CD4-positive, alpha-beta T cell treated with Interferon alpha-2 for 1 hour (primary cell): ENCODE measurements around the gene CD58.

Experiments used
- DNase-seq, 2 donors: peaks; one replicate each; pipeline ENCODE4 v3.0.0-alpha.2; 2020 to 2022

Gene CD58

GRCh38 chr1:116537898-116538297 is 32.9 kb downstream of the CD58 start:
- DNase-seq = no peak

- DNase-seq = peak in 1 of 2 donors; percentile 57
These were observed 33.6 kb downstream of the CD58 start for GRCh38 chr1:116537040-116537831.

GRCh38 chr1:116534014-116534739 is 36.6 kb downstream of the CD58 start:
- DNase-seq = no peak

- no peak for DNase-seq
These were observed 37.4 kb downstream of the CD58 start for GRCh38 chr1:116533429-116533820.

GRCh38 chr1:116532671-116533428 is 38.0 kb downstream of the CD58 start:
- no peak for DNase-seq

- DNase-seq = no peak
These were observed 38.9 kb downstream of the CD58 start for GRCh38 chr1:116531917-116532316.

- DNase-seq = no peak
These were observed 41.1 kb downstream of the CD58 start for GRCh38 chr1:116529681-116530080.

GRCh38 chr1:116529199-116529631 is 41.6 kb downstream of the CD58 start:
- DNase-seq = no peak

GRCh38 chr1:116528329-116529083 is 42.3 kb downstream of the CD58 start:
- DNase-seq = no peak

GRCh38 chr1:116525440-116525839 is 45.4 kb downstream of the CD58 start:
- no peak for DNase-seq

- no peak for DNase-seq
These were observed 49.6 kb downstream of the CD58 start for GRCh38 chr1:116521186-116521585.

- DNase-seq = no peak
These were observed 52.4 kb downstream of the CD58 start for GRCh38 chr1:116518400-116518799.

GRCh38 chr1:116516631-116517030 is 54.2 kb downstream of the CD58 start:
- no peak for DNase-seq

GRCh38 chr1:116515702-116516101 is 55.1 kb downstream of the CD58 start:
- DNase-seq = peak; percentile 48 to 64

- peak; percentile 80 to 83 for DNase-seq
These were observed 55.9 kb downstream of the CD58 start for GRCh38 chr1:116514708-116515525.

- no peak for DNase-seq
These were observed 56.9 kb downstream of the CD58 start for GRCh38 chr1:116513956-116514355.

GRCh38 chr1:116511459-116512019 is 59.3 kb downstream of the CD58 start:
- DNase-seq = no peak

GRCh38 chr1:116510361-116510760 is 60.5 kb downstream of the CD58 start:
- no peak for DNase-seq

- DNase-seq = peak; percentile 40 to 67
These were observed 61.5 kb downstream of the CD58 start for GRCh38 chr1:116508984-116509980.
